Nephron progenitor cell (in vitro differentiated cells): ENCODE data around the gene SHB.

Experiments used
- DNase-seq: peaks from one replicate; pipeline ENCODE4 v3.0.0; 2021
- H3K27ac Mint-ChIP-seq: 2 replicates; pipeline ENCODE4 v1.8.0; 2021; ENCODE audit warnings: mild to moderate bottlenecking, moderate library complexity, mixed read lengths
- H3K27me3 Mint-ChIP-seq: 2 replicates; pipeline ENCODE4 v1.8.0; 2021; ENCODE audit warnings: mild to moderate bottlenecking, low read depth, mixed read lengths; ENCODE audit not compliant: poor library complexity
- H3K36me3 Mint-ChIP-seq: 2 replicates; pipeline ENCODE4 v1.8.0; 2021; ENCODE audit warnings: low read depth, mixed read lengths
- H3K4me1 Mint-ChIP-seq: 2 replicates; pipeline ENCODE4 v1.8.0; 2021; ENCODE audit warnings: mixed read lengths
- H3K4me3 Mint-ChIP-seq: 2 replicates; pipeline ENCODE4 v1.8.0; 2021; ENCODE audit warnings: mild to moderate bottlenecking, moderate library complexity, mixed read lengths
- H3K9me3 Mint-ChIP-seq: 2 replicates; pipeline ENCODE4 v1.8.0; 2021; ENCODE audit warnings: mild to moderate bottlenecking, moderate library complexity, mixed read lengths
- TF ChIP-seq, protein P1 (sequence below): fragments of 200-600 bp; sonication (generic); IDR thresholded peaks from 2 replicates; pipeline ENCODE4 v1.5.0; 2021; ENCODE audit warnings: antibody characterized with exemption

SHB gene

DNA sequence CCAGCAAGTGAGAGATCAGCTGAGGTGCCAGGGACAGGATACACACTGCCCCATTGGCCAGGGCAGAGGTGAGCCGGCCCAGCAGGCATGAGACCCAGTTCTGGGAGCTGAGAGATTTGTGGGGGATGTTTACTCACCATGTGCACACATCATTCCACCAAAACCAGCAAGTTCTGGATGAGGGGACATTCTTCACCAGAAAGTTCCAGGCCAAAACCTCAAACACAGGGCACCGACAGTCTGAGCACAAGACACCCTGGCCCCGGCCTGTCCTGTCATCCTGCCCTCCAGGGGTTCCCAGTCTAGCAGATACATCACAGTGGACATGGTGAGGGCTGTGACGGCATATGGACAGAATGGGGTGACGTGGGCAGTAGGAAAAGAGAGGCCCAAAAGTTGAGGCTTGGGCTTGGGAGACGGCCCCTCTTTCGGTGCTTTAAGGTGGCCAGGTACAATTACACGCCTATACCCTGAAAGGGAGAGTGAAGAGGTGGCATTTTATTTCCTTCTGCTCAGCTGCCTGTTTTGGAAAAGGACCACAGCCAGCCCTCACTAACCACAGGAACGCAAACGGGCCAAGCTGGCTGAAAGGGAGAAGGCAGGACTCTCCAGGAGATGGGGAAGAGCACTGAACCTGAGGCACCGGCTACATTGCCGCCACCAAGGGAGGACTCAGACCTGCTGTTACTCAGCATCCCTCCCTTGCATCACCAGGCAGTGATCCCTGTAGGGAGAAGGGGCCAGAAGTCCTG is 64.0 kb downstream of the SHB start:
- H3K4me3 Mint-ChIP-seq, result no peak overlapping the region
- TF ChIP-seq, protein P1, sequence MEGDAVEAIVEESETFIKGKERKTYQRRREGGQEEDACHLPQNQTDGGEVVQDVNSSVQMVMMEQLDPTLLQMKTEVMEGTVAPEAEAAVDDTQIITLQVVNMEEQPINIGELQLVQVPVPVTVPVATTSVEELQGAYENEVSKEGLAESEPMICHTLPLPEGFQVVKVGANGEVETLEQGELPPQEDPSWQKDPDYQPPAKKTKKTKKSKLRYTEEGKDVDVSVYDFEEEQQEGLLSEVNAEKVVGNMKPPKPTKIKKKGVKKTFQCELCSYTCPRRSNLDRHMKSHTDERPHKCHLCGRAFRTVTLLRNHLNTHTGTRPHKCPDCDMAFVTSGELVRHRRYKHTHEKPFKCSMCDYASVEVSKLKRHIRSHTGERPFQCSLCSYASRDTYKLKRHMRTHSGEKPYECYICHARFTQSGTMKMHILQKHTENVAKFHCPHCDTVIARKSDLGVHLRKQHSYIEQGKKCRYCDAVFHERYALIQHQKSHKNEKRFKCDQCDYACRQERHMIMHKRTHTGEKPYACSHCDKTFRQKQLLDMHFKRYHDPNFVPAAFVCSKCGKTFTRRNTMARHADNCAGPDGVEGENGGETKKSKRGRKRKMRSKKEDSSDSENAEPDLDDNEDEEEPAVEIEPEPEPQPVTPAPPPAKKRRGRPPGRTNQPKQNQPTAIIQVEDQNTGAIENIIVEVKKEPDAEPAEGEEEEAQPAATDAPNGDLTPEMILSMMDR, result no peak
- peaks cover 65% of the 10 kb centered on the region for H3K4me1 Mint-ChIP-seq
- H3K27me3 Mint-ChIP-seq, result peaks cover 4% of the 10 kb centered on the region
- no peaks in the 10 kb centered on the region for H3K9me3 Mint-ChIP-seq
- no peak for DNase-seq
- no peaks in the 10 kb centered on the region for H3K36me3 Mint-ChIP-seq
- H3K27ac Mint-ChIP-seq, result no peak overlapping the region

DNA sequence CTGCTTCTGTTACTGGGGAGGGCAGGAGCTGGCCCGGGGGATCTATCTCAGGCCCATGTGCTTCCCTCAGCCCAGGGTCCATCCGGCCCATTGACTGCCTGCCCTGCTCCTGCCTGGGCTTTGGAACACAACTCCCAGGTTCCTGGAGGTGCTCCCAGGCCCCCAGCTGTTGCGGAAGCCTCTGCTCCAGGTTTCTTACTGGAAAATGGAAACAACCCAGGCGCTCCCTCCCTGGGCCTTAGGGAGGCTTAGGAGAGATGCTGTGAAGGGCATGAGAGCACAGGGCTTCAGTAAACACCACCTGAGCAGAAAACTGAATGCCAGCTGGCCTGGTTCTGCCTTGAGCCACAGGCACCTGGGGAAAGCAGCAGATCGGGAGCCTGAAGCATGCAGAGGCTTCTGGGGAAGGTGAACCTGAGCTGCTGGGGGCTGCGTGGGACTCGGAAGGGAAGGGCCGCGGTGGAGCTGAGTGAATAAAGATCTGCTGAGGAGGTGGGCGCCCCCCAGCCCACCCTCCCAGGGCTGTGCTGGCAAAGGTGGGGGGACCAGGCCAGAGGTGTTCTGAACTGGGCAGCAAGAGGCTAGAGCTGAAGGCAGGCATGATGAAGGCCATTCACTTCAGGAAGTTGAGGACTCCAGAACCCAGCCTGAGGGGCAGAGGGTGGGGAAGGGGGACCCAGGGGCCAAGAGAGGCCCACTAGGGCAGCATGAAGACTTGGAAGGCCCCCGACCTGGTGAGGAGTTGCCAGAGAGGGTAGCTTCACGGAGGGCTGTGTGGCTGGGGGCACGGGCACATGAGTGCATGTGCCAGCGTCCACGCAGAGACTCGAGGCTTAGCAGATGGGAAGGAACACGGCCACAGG is 64.8 kb downstream of the SHB start:
- Mint-ChIP-seq H3K27ac (no peak overlapping the region), H3K9me3 (no peaks in the 10 kb centered on the region), H3K36me3 (no peaks in the 10 kb centered on the region), H3K27me3 (peaks cover 7% of the 10 kb centered on the region), H3K4me1 (peaks cover 65% of the 10 kb centered on the region), H3K4me3 (no peak overlapping the region)
- DNase-seq, result no peak
- TF ChIP-seq, protein P1, result no peak

DNA sequence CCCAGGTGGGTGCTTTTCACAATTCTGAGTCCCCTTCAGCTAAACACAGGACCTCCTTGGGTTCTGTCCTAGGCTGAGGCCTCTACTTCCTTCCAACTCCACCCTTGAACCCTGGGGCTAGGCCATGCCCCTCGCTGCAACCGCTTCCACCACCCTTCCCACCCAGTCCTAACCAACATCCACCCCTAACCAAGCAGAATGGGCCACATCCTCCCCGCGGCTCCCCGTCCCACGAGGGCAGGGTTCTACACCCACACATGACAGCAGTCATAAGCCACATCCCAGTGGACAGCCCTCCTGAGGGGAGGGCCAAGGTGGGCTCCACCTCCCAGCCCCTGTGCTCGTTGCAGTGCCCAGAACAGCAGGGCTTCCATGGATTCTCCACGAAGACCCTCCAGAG is 65.8 kb downstream of the SHB start:
- Mint-ChIP-seq H3K4me1 (peaks cover 63% of the 10 kb centered on the region), H3K27me3 (peaks cover 7% of the 10 kb centered on the region), H3K9me3 (no peaks in the 10 kb centered on the region), H3K27ac (no peak overlapping the region), H3K36me3 (no peaks in the 10 kb centered on the region), H3K4me3 (no peak overlapping the region)
- DNase-seq, result no peak
- TF ChIP-seq, protein P1, result no peak

DNA sequence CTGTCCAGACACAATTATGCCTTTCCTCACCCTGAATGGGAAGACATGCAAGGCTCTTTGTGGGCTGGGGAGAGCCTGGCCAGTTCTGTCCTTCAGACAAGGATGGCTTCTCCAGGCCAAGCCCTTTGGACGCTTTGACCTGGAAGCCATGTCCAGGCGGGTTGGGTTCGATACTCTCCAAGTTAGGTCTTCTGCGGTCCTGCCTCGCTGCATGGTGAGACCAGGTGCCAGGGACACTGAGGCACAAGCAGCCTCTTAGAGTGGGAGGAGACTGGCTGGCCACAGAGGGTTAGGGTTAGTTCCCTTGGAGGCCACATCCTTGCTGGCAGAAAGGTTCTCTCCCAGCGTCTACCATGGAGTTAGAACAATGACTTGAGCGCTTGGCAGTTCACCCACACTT is 67.6 kb downstream of the SHB start:
- DNase-seq, result no peak
- no peaks in the 10 kb centered on the region for H3K36me3 Mint-ChIP-seq
- H3K4me1 Mint-ChIP-seq, result peaks cover 62% of the 10 kb centered on the region
- no peak overlapping the region for H3K4me3 Mint-ChIP-seq
- no peak overlapping the region for H3K27ac Mint-ChIP-seq
- H3K9me3 Mint-ChIP-seq, result no peaks in the 10 kb centered on the region
- H3K27me3 Mint-ChIP-seq, result peaks cover 7% of the 10 kb centered on the region
- TF ChIP-seq, protein P1, result no peak

DNA sequence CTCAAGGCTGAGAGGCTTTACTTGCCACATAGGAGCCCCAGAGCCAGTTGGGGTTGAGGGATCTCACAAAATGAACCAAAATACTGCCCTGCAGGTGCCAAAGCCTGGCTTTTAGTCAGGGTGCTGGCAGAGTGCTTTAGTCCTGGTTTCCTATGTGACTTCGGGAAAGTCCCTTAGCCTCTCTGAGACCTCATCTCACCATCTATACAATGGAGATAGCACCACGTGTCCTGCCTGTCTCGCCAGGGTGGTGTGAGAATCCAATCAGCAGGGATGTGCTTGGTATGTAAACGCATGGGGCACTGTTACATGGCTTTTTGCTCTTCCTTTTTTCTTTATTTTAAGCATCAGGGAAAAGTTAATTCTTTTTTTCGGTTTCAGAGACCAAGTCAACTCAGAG is 68.3 kb downstream of the SHB start:
- H3K27me3 Mint-ChIP-seq, result peaks cover 3% of the 10 kb centered on the region
- TF ChIP-seq, protein P1, result no peak
- no peak for DNase-seq
- H3K36me3 Mint-ChIP-seq, result no peaks in the 10 kb centered on the region
- H3K9me3 Mint-ChIP-seq, result no peaks in the 10 kb centered on the region
- peaks cover 62% of the 10 kb centered on the region for H3K4me1 Mint-ChIP-seq
- no peak overlapping the region for H3K27ac Mint-ChIP-seq
- H3K4me3 Mint-ChIP-seq, result no peak overlapping the region
